GM18870 (cell line): Measurements from ENCODE around the gene HNRNPF.
A peak's percentile ranks its signal among the peaks of the same experiment; 100 is the strongest.

Source experiments
- ATAC-seq: cut with Tn5 transposase; IDR thresholded peaks from one replicate; pipeline ENCODE4 v1.9.1; 2021; ENCODE audit warnings: moderate library complexity; ENCODE audit not compliant: unreplicated experiment

The HNRNPF gene

DNA sequence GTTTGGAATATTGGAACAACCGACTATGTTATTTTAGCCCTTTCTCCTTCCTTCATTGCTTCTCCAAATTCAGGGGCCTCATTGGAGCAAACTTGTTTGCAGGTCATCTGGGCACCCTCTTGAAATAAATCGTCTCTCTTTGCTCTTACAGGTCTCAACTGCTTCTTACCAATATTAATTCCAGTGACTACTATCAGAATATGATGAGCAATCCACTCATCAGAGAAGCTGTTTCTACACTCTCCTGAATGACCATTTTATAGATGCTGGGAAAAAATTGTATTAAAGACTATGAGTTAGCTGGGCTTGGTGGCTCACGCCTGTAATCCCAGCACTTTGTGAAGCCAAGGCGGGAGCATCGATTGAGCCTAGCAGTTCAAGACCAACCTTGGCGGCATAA lies 12.5 kb upstream of the HNRNPF start:
- no peak for ATAC-seq

DNA sequence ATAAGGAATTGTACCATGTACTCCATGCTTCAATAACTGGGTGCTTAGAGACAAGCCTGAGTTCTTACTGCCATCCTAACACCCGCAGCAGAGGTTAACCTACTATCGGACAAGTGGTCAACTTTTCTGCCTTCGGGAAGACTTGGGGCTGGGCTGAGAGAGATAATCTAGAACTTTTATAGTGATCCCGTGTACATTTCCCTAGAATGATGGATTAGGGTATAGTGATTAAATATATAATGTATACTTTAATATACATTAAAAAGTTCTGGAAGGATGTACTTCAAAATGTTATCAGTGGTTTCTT lies 12.2 kb upstream of the HNRNPF start:
- ATAC-seq, result peak; percentile 14

DNA sequence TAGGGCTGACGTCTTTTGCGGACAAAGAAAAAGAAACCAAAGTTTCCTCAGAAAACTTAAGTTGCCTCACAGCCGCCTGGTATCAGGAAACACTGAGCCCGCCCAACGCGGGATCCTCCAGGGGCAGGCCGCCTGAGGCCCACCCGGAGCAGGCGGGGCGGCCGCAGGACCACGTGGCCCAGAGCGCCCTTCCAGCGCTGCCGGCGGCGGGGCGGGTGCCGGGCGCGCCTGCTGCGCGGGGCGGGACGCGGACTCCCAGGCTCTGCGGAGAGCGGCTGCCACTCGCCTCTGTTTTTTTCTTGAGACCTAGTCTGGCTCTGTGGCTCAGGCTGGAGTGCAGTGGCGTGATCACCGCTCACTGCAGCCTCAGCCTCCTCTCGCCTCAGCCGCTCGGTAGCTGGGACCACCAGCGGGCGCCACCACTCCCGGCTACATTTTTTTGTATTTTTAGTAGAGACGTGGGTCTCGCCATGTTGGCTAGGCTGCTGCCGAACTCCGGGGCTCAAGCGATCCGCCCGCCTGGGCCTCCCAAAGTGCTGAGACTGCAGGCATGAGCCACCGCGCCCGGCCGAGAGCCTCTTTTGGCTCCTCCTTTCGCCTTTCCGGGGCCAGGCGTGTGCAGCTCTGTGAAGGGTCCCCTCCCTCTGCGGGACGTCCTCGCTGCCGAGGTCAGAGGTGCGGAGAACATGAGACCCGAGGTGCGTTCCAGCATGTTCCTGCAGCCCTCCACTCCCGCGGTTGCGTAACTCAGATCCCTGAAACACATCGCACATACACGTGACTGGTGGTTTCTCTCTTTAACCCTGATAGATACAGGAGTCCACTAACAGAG lies 11.6 kb upstream of the HNRNPF start:
- peak; percentile 78 for ATAC-seq

DNA sequence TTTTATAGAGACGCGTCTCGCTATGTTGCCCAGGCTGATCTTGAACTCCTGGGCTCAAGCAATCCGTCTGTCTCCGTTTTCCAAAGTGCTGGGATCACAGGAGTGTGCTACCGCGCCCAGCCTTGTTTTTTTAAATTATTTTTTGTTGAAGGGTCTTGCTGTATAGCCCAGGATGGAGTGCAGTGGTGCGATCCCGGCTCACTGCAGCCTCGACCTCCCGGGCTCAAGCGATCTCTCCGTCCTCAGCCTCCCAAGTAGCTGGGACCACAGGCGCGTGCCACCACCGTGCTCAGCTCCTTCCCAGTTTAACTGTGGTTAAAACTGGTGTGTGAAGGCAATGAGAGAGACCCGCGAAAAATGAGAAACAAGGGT lies 11.0 kb upstream of the HNRNPF start:
- no peak for ATAC-seq

DNA sequence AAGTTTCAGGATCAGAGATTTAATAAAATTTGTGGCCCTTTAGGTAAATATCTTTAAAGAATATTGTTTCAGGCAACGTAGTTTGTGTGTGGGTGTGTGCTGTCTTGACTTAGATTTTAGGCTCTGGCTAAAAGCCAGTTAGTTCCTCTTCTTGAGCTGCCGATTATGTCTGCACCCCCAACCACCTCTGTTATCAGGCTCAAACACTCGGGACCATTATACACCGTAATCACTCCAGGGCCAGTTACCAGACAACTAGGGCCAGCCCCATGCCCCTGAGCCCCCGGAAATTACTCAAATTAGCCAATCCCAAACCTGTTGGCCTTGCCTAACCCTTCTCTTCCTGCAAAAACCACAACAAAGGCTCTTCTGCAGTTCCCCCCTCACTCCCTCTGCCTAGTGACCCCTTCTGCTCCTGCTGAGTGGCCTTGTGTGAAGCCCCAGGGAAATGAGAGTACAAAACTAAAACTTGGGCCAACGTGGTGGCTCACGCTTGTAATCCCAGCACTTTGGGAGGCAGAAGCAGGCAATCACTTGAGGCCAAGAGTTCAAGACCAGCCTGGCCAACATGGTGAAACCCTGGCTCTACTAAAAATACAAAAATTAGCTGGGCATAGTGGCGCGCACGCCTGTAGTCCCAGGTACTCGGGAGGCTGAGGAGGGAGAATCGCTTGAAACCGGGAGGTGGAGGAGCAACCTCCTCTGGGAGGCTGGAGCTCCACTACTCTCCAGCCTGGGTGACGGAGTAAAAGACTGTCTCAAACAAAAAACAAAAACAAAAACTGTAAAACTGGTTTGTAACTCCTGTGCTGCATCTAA lies 9.2 kb upstream of the HNRNPF start:
- no peak for ATAC-seq

DNA sequence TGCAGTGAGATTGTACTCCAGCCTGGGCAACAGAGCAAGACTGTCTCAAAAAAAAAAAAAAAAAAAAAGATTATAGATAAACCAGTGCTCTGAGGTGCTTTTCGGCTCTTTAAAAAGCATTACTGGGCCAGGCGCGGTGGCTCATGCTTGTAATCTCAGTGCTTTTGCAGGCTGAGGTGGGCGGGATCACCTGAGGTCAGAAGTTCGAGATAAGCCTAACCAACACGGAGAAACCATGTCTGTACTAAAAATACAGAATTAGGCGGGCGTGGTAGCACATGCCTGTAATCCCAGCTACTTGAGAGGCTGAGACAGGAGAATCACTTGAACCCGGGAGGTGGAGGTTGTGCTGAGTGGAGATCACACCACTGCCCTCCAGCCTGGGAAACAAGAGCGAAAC lies 6.6 kb upstream of the HNRNPF start:
- no peak for ATAC-seq

DNA sequence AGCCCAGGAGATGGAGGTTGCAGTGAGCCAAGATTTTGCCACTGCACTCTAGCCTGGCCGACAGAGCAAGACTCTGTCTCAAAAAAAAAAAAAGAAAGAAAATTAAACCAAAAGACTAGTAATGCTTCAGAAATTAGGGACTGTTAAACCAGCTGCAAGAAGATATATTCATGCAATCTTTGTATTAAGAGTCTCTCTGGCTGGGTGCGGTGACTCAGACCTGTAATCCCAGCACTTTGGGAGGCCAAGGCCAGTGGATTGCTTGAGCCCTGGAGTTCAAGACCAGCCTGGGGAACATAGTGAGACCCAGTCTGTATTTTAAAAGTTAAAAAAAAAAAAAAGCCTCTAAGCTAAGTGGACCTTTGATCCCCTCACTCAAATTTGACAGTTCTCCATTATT lies 2.5 kb upstream of the HNRNPF start:
- no peak for ATAC-seq

DNA sequence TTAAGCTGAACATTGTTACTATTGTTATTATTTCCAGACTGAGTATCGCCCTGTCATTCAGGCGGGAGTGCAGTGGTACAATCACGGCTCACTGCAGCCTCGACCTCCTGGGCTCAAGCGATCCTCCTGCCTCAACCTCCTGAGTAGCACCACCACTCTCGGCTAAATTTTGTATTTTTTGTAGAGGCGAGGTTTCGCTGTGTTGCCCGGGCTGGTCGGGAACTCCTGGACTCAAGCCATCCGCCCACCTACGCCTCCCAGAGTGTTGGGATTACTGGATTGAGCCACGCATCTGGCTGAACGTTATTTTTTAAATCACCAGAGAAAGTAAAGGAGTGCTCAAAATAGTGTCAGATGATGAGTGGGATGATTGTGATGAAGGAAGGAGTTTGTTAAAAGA lies 1.4 kb upstream of the HNRNPF start:
- no peak for ATAC-seq

DNA sequence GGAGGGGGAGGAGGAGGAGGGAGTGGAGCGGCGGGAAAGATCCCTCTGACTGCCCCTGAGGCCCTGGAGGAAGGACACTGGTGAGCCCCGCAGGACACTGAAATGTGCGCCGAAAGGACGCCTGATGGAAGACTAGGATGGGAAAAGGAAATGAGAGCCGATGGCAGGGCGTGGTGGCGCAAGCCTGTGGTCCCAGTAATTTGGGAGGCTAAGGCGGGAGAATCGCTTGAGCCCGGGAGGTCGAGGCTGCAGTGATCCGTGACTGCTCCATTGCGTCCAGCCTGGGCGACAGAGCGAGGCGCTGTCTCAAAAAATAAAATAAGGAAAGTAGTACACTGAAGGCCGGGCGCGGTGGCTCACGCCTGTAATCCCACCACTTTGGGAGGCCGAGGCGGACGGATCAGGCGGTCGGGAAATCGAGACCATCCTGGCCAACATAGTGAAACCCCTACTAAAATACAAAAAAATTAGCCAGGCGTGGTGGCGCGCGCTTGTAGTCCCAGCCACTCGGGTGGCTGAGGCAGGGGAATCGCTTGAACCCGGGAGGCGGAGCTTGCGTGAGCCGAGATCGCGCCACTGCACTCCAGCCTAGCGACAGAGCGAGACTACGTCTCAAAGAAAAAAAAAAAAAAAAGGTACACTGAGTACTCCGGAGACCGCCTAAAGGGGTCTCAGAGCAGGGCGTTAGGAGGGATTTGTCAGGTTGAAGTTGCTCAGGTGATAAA lies 561 bp upstream of the HNRNPF start:
- no peak for ATAC-seq

DNA sequence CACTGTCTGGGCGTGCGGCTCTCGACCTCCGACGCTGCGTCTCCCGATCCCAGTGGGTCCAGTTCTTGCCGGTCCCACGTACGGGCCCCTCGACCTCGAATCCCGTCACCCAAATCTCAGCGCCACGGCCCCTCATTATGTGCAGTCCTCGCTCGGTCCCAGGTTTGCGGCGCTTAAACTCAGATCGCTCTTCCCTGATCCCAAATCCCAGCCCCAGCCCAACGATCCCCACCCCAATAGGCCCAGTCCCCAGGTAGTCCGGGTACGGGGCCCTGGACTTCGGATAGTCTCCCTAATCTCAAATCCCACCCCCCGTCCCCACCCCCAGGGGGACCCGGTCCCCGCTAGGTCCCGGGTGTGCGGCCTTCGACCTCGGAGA lies 666 bp downstream of the HNRNPF start:
- no peak for ATAC-seq

DNA sequence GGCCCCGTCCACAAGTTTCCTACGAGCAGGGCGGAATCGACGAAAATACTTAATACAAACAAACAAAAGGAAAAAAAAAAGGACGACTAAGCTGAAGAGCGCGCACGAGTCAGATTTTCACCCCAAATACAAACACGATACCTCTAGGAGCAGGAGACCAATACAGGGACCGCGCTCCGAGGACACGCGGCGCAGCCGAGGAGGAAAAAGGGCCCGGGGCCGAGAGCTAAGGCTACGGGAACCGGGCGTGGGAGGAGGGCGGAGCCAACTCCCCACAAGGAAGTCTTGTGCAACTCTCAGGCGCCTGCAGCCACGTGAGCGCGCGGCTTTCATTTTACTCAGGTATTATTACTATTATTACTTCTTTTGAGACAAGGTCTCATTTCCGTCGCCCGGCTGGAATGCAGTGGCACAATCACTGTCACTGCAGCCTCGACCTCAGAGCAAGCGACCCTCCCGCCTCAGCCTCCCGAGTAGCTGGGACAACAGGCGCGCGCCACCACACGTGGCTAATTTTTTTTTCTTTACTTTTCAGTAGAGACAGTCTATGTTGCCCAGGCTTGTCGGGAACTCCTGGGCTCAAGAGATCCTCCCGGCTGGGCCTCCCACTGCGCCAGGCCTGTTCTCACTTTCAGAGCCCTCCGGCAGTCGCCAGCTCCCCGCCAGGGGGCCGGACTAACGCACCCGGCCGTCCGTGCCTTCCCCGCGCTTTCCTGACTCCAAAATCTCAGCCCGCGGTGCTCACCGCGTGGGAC lies 1.2 kb downstream of the HNRNPF start:
- peak; percentile 46 for ATAC-seq

DNA sequence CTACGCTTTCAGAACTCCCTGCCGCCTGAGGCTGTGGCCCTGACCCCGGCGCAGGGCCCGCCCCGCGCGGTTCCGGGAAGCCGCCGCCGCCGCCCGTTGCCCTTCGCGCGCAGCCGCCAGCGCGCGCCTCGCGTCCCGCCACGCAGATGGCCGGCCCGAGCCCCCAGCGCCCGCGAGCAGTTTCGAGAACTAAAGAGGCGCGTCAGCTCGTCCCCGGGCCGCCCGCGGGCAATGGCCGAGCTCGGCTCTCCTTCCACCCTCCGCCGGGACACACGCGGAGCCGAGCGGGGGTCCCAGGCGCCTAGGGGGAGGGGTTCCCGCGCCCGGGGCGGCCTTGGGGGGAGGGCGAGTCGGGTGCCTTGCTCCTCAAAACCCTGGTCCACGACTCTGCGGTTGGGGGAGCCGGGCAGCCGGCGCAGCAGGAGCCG lies 1.8 kb downstream of the HNRNPF start:
- no peak for ATAC-seq

DNA sequence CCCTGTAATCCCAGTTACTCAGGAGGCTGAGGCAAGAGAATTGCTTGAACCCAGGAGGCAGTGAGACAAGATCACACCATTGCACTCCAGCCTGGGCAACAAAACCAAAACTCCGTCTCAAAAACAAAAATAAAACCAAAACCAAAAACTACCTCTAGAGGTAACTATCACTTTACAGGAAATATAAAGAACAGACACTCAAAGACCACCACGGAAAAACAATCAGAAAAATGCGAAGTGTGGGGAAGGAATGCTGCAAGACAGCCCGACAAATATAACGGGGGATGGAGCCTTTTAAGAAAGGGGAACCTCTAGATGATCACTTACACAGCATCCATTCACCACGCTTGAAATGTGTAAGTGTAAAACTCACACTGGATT lies 4.3 kb downstream of the HNRNPF start:
- ATAC-seq, result peak; percentile 24

DNA sequence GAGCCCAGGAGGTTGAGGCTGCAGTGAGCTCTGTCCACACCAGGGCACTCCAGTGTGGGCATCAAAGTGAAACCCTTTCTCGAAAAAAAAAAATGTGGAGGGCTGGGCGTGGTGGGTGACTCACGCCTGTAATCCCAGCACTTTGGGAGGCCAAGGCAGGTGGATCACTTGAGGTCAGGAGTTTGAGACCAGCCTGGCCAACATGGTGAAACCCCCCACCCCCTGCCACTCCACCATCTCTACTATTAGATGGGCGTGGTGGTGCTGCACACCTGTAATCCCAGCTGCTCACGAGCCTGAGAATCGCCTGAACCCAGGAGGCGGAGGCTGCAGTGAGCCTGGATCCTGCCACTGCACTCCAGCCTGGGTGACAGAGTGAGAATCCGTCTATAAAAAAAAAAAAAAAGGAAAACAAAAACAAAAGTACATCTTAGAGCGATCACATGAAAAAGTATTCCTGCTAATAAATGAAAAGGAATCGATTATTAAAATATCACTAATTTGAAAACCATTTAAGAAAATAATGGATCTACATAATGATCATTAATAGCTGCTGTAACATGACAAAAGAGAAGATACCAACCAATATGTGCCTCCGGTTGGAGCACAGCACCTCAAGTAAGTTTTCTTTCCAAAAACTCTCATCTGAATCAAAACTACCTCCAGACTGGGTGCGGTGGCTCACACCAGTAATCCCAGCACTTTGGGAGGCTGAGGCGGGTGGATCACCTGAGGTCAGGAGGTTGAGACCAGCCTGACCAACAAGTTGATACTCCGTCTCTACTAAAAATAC lies 4.9 kb downstream of the HNRNPF start:
- no peak for ATAC-seq

DNA sequence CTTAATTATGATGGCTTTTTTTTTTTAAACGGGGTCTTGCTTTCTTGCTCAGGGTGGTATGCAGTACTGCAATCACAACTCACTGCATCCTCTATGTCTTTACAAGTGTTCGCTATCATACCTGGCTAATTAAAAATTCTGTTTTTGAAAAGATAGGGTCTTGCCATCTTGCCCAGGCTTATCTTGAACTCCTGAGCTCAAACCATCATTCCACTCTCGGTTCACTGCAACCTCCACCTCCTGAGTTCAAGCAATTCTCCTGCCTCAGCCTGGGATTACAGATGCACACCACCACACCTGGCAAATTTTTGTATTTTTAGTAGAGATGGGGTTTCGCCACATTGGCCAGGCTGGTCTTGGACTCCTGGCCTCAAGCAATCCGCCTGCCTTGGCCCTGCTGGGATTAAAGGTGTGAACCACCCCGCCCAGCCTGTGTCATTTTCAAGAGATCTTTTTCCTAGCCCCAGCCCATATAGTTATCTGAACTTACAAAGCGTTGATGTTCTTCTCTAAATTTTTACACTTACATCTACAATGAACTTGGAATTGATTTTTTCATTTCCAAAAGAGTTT lies 6.0 kb downstream of the HNRNPF start:
- no peak for ATAC-seq

DNA sequence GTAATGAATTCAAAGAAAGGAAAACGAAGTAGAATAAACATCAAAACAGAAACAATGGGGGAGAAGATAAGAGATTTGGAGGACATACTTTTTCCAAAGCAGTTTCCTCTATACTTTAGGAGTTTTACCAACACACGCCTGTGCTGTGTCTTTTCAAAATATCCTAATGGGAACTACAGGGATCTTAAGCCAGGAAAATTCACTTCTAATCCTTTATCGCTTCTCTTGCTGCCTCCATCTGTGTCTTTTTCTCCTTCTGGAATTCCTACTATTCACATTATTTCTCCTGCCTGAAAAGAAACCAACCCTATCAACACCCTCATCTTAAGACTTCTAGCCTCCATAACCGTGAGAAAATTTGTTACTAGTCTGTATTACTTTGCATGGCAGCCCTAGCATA lies 6.8 kb downstream of the HNRNPF start:
- ATAC-seq, result no peak

DNA sequence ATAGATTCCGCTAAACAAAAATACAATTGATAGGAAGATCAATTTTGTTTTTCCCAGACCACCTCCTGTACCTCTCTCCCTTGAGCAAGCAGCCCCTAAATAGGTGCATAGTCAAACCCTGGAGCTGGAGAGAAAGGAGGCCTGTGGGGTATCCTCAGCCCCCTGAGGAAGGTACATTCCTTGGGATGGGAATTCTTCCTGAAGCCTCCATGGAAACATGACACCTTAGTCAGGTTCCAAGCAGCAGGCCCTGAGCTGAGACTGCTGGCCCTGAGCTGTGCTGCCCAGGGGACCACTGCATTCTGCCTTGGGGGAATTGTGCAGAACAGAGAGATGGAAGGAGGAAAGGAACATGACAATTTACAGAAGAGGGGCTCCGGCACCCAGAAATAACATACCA lies 7.4 kb downstream of the HNRNPF start:
- ATAC-seq, result no peak

DNA sequence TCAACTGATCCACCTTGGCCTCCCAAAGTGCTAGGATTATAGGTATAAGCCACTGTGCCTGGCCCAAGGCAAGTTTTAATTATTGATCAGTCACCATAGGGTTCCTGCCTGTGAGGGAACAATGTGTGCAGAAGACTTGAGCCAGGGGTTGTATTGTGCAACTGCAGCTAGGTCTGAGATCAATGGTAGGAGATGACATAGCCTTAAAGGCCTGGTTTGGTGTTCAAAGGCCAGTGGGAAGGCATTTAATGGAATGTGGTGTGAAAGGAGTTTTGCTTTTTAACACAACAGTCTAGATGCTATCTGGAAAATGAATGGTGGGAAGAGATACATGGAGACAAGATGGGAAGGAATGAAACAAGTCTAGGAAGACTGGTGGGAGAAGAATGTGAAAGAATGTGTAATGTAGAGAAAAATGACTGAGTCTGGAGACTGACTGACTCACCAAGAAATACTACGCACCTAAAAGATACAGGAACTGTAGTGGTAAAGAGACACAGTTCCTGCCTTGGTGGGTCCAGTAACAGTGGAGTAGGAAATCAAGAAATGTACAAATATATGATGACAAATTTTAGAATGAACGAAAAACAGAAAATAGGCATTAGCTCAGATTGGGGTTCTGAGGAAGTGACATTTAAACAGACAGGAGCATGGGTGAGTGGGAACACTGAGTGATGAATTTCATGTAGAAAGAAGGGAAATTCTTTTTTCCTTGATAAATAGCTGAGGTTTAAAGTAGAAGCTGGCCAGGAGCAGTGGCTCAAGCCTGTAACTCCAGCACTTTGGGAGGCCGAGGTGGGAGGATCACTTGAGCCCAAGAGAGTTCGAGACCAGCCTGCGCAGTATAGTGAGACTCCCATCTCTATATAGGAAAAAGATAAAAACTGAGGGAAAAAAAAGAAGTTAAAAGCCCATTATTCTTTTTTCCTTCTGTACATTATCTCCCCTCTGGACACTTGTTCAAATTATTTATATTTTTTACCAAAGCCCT lies 9.4 kb downstream of the HNRNPF start:
- no peak for ATAC-seq

DNA sequence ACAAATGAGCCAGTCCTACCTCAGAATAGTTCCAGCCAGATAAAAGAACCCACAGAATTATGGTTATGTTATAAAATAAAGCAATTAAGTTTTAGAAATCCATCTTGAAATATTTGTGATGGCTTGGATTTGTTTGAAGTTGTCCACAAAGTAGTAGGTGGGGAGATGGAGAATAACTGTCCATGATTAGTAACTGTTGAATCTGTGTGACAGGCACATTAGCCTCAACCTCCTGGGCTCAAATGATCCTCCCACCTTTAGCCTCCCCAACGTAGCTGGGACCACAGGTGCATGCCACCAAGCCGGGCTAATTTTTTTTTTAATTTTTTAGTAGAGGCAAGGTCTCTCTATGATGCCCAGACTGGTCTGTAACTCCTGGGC lies 10.1 kb downstream of the HNRNPF start:
- ATAC-seq, result no peak
